ENCODE data around the gene WT1.
"Not testable (repeated sequence)": the region's sequence is repeated elsewhere in the genome, so short reads cannot be mapped to it uniquely, and the experiment has no call there.

Gene WT1

GRCh38 chr11:32387411-32387810, 47.9 kb downstream of the WT1 start:
- no peak for DNase-seq (ENCODE audit: low read depth, low spot score)

DNA sequence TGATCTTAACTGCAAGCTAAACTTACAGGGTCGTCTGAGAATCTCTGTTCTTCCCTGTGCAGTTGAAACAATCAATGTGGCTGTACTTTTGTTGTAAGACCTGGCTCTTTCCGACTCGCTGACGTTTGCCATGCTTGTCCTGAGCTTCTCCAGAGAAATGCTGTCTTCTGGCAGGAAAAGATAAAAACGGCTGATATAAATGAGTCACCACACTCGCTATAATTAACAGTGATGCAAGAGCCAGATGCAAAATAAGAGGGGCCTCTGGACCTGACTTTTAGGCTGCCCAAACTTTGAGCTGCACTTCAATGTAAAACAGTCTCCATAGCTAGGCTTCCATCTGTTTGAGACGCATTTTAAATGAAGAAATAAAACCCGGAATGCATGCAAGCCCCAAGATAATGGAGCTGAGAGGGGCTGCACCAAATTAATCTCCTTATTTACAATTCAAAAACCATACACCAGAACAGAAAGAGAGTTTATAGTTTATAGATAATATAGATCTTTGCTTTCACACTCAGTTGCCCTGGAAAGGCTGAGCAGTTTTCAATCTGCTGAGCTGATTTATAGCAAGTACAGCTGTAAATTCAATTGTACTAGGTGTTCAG, 48.5 kb downstream of the WT1 start:
- no peak for DNase-seq (ENCODE audit: low read depth, low spot score)

DNA sequence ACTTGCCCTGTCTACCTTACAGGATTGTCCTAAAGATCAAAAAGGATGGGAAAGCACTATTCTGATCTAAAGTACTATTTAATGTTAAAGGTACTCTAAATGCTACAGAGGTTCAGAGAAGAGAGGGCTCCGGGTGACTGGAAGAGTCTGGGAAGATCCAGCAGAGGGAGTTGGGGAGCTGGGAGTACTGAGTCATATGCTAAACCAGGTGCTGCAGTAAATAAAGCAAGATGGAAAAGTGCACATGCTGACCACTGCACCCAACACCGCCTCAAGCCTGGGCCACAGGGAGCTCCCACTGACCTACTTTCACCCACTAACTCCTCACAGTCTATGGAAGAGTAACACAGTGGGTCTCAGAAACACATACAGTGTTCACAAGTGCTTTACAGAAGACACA, 49.3 kb downstream of the WT1 start:
- DNase-seq (ENCODE audit: low read depth, low spot score): no peak

- DNase-seq (ENCODE audit: low read depth, low spot score): no peak
These were observed 52.8 kb downstream of the WT1 start for GRCh38 chr11:32382339-32383049.

- no peak for DNase-seq (ENCODE audit: low read depth, low spot score)
These were observed 54.2 kb downstream of the WT1 start for GRCh38 chr11:32381179-32381578.

GRCh38 chr11:32379719-32380118, 55.6 kb downstream of the WT1 start:
- DNase-seq (ENCODE audit: low read depth, low spot score): no peak

DNA sequence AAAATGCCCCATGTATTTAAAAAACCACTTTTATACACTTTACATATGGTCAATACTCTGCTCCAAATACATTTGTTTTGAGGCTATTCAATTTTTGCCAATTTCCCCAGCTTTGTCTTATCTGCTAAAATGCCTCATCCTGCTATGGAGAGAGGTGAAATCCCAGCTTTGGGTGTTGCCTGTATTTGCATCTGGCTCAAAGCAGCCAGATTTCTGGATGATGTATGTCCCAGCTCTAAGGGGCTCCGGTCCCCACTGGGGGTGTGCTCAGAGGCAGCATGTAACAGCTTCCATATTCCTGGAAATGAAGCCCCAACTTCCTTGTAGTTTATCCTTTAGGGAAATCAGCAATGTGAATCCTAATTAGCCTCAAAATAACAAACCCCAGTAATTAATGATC, 59.5 kb downstream of the WT1 start:
- DNase-seq (ENCODE audit: low read depth, low spot score): no peak

DNA sequence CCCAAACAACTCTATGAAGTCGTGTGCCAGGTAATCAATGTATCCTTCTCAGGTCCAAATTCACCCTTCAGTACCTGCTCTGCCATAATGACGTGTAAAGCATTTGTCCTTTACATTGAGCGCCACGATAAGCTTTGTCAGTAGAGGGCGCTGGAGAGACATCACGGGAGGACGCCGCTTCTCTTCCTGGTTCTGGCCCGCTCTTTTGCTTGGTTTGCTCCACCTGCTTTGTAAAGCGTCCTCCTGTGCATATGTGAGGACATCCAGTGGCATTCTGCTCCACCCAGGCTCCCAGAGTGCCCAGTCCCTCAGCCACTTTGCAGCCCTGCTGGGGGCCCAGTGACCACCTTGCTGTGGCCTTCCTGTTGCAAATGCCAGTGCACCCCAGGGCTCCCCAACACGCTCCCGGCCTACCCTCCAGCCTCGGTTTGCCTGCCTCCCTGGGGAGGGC, 61.1 kb downstream of the WT1 start:
- DNase-seq (ENCODE audit: low read depth, low spot score): no peak

DNA sequence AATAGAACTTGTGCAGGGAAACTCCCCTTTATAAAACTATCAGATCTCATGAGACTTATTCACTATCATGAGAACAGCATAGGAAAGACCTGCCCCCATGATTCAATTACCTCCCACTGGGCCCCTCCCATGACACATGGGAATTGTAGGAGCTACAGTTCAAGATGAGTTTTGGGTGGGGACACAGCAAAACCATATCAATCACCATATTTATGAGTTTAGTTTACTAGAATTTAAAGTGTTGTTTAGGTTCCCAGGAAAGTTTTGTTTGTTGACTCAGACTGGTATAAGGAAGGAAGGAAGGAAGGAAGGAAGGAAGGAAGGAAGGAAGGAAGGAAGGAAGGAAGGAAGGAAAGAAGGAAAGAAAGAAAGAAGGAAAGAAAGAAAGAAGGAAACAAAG, 65.4 kb downstream of the WT1 start:
- not testable (repeated sequence) for DNase-seq (ENCODE audit: low read depth, low spot score)

GRCh38 chr11:32366666-32367065, 68.7 kb downstream of the WT1 start:
- no peak for DNase-seq (ENCODE audit: low read depth, low spot score)

DNA sequence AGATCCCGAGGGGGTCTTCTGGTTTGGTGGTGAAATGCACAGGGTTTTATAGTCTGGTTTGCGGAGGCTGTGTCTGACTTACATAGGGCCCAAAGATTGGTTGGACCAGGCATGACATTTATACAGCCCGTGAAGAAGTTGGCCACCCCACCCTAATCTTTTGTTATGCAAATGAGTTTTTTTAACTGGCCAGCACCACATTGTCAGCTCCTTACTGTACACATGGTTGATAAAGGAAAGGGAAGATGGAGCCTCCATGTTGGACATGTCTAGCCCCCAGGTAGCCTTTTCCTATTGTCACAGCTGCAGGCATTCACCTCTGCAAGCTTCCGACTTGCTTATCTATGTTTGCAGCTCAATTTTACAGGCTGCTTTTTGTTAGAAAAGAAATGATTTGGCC, 70.1 kb downstream of the WT1 start:
- DNase-seq (ENCODE audit: low read depth, low spot score): no peak

DNA sequence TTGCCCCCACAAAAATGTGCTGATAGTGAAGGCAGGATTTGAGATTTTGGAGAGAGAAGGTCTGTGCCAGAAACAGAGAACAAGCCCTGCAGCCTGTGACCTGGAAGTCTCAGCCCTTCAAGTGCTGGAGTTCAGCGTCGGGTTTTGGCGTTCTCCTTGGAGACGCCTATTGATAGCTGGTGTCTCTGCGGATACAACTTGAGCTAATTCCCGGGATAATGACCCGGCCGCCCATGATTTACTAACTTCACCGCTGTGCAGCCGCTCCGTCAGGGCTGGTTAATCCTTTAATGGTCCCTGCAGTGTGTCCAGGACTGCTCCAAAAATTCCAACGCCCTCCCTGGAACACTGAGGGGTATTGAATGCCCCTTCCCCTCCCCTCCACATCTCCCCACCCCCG, 76.6 kb downstream of the WT1 start:
- no peak for DNase-seq (ENCODE audit: low read depth, low spot score)

GRCh38 chr11:32353884-32354283, 81.5 kb downstream of the WT1 start:
- DNase-seq (ENCODE audit: low read depth, low spot score): no peak

- no peak for DNase-seq (ENCODE audit: low read depth, low spot score)
These were observed 86.8 kb downstream of the WT1 start for GRCh38 chr11:32348502-32348901.

- no peak for DNase-seq (ENCODE audit: low read depth, low spot score)
These were observed 90.4 kb downstream of the WT1 start for GRCh38 chr11:32344946-32345345.

- DNase-seq (ENCODE audit: low read depth, low spot score): no peak
These were observed 91.9 kb downstream of the WT1 start for GRCh38 chr11:32343325-32344008.

DNA sequence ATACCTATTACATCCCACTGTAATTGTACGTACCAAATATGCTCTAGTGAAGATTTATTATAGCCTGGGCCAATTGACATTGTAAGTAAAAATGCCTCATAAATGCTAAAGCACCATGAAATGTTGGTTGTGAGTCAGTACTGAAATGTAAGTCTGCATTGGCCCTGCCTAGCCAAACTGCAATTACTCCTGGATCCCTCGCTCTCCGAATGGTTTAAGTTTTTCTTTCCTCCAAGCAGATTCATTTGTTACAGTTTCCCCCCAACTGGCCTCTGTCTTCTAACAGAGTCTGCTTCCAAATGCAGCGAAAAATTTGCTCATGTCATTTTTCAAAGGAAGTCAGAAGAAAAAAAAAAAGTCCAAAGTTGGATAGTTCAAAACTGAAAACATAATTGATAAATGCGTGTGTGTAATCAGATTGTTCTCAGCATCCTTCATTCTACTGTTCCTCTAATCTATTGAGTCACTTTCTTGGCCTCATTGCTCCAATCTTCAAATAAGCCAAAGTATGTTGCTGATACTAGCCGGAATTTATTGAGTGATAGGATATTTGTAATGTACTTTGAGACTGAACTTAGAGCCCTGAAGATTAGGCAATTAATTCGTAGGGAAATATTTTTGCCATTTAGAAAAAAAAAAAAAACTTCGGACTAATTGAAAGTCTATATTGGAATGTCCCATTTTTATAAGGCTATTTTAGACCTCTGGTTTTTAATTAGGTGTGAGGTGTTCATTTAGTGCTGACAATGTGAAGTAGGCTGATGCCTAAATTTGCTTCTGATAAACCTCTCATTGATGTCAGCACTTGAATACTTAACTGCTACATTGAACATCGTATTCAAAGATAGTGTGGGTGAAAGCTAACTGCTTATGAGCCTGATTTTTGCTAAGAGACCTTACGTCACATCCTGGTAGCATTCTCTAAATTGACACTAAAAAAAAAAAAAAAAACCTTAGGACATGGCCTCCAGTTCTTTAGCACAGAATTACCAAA, 93.4 kb downstream of the WT1 start:
- DNase-seq (ENCODE audit: low read depth, low spot score): no peak

DNA sequence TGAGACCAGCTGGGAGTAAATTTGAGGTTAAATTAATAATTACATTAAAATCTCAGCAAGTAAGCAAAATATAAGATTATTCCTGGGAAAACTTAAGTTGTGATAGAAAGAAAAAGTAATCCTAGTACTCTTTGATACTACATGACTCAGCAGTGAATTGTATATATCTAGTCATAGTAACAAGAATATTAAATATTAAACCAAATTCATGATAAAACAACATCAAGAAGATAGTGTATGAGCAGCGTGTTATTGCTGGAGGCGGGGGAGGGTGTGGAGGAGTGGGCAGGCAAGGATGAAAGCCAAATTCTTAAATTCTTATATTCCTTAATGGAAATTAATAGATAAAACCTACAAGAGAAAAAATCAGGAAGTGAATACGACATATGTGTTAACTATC, 95.2 kb downstream of the WT1 start:
- DNase-seq (ENCODE audit: low read depth, low spot score): no peak
